Measurements from ENCODE around the gene MITF.

MITF gene

GRCh38 chr3:69729147-69729919, 9.9 kb upstream of the MITF start:
- DNase-seq: no peak

GRCh38 chr3:69731080-69731479, 8.2 kb upstream of the MITF start:
- no peak for DNase-seq

GRCh38 chr3:69735893-69736292, 3.4 kb upstream of the MITF start:
- no peak for DNase-seq

- no peak for DNase-seq
These were observed 1.9 kb upstream of the MITF start for GRCh38 chr3:69737392-69737791.

- DNase-seq: no peak
These were observed 949 bp upstream of the MITF start for GRCh38 chr3:69738315-69738714.

GRCh38 chr3:69738859-69739203, 433 bp upstream of the MITF start:
- DNase-seq: no peak

- DNase-seq: no peak
These were observed 1.1 kb downstream of the MITF start for GRCh38 chr3:69740103-69741021.

GRCh38 chr3:69741032-69741767, 1.9 kb downstream of the MITF start:
- DNase-seq: no peak

- no peak for DNase-seq
These were observed 3.1 kb downstream of the MITF start for GRCh38 chr3:69742391-69742790.

- no peak for DNase-seq
These were observed 5.0 kb downstream of the MITF start for GRCh38 chr3:69743975-69744906.

- DNase-seq: no peak
These were observed 6.2 kb downstream of the MITF start for GRCh38 chr3:69745505-69745904.

- no peak for DNase-seq
These were observed 6.9 kb downstream of the MITF start for GRCh38 chr3:69746119-69746518.

GRCh38 chr3:69747511-69748258, 8.4 kb downstream of the MITF start:
- DNase-seq: no peak

- no peak for DNase-seq
These were observed 9.2 kb downstream of the MITF start for GRCh38 chr3:69748503-69748902.

GRCh38 chr3:69749461-69749860, 10.2 kb downstream of the MITF start:
- no peak for DNase-seq

GRCh38 chr3:69750549-69750948, 11.3 kb downstream of the MITF start:
- DNase-seq: no peak

- no peak for DNase-seq
These were observed 11.8 kb downstream of the MITF start for GRCh38 chr3:69751074-69751476.

GRCh38 chr3:69752241-69752640, 13.0 kb downstream of the MITF start:
- DNase-seq: no peak

- DNase-seq: no peak
These were observed 14.0 kb downstream of the MITF start for GRCh38 chr3:69753179-69753775.

- DNase-seq: no peak
These were observed 16.5 kb downstream of the MITF start for GRCh38 chr3:69755795-69756194.
